Endothelial cell of umbilical vein (primary cell): ENCODE data around the gene COL4A2. TPM values are rescaled to one million over a fixed set of nuclear protein-coding genes. Genes with fewer than 3 reads are reported as not detected.

Source experiments
- BruUV-seq: library from RNA; stranded (reverse); fragments of 400-500 nt; replicated peaks from 2 replicates; lab custom pipeline; 2021; lab: Mats Ljungman, UMichigan
- CTCF ChIA-PET: fragments of 300-600, 350-600 bp; sonication (Branson Sonifier 250); formaldehyde crosslinking; loops from one replicate; lab custom pipeline; 2021; ENCODE audit warnings: antibody characterized with exemption, inconsistent platforms; lab: Charles Lee
- POLR2A ChIA-PET: fragments of 300-600, 350-600 bp; sonication (Branson Sonifier 250); formaldehyde crosslinking; loops from one replicate; lab custom pipeline; 2021; ENCODE audit warnings: antibody characterized with exemption, inconsistent platforms; lab: Charles Lee
- DNase-seq: peaks from one replicate; pipeline ENCODE4 v3.0.0-alpha.2; 2011; ENCODE audit warnings: low read depth, low spot score
- FAIRE-seq: peaks from 2 replicates; lab custom pipeline; 2011; peaks lifted over from hg19 to GRCh38; lab: Jason Lieb, UNC
- H2AFZ ChIP-seq: 2 replicates; pipeline ENCODE4 v1.6.0; 2012; ENCODE audit warnings: low read depth, low read length, control low read depth, inconsistent platforms
- H3K27ac ChIP-seq: 2 replicates; pipeline ENCODE4 v1.5.1; 2011; ENCODE audit warnings: low read depth, mild to moderate bottlenecking, control low read depth, low read length, moderate library complexity; ENCODE audit not compliant: insufficient read depth
- H3K27me3 ChIP-seq, 2 experiments: 2 replicates each; pipeline versions ENCODE4 v1.6.0 to v1.6.1; 2011; ENCODE audit warnings: low read length in 2 of 2, mixed read lengths in 1 of 2; ENCODE audit not compliant: control insufficient read depth in 2 of 2, insufficient read depth in 2 of 2
- H3K36me3 ChIP-seq, 2 experiments: 2 replicates in 1 of 2; 3 replicates in 1 of 2; pipeline ENCODE4 v1.5.1; 2011; ENCODE audit warnings: low read length in 2 of 2, mild to moderate bottlenecking in 1 of 2, moderate library complexity in 1 of 2; ENCODE audit not compliant: control insufficient read depth in 2 of 2, insufficient read depth in 2 of 2; ENCODE audit errors: extremely low read depth in 1 of 2
- H3K4me1 ChIP-seq: 3 replicates; pipeline ENCODE4 v1.5.1; 2011; ENCODE audit warnings: mild to moderate bottlenecking, low read length; ENCODE audit not compliant: control insufficient read depth, insufficient read depth; ENCODE audit errors: extremely low read depth
- H3K4me2 ChIP-seq: 2 replicates; pipeline ENCODE4 v1.6.1; 2011; ENCODE audit warnings: low read length, control low read depth, mixed read lengths; ENCODE audit not compliant: insufficient read depth
- H3K4me3 ChIP-seq, 3 experiments: fragments of 200-600 bp in 1 of 3; sonication (generic), shearing (Covaris generic) in 1 of 3; replicated peaks in 1 of 3; 2 replicates each; pipeline ENCODE4 v1.5.1; 2011 to 2016; ENCODE audit warnings: control low read depth in 3 of 3, low read length in 3 of 3, mild to moderate bottlenecking in 2 of 3, inconsistent platforms in 1 of 3, low read depth in 1 of 3, moderate library complexity in 1 of 3; ENCODE audit not compliant: insufficient read depth in 1 of 3
- H3K79me2 ChIP-seq: 2 replicates; pipeline ENCODE4 v1.6.0; 2012; ENCODE audit warnings: low read length, inconsistent platforms; ENCODE audit not compliant: control insufficient read depth, insufficient read depth
- H3K9ac ChIP-seq: replicated peaks from 2 replicates; pipeline ENCODE3; 2011; ENCODE audit warnings: low read length, control low read depth; ENCODE audit not compliant: insufficient read depth; ENCODE audit errors: extremely low read depth
- H3K9me1 ChIP-seq: replicated peaks from 3 replicates; pipeline ENCODE4 v1.6.0; 2011; ENCODE audit warnings: mild to moderate bottlenecking, low read length; ENCODE audit not compliant: control insufficient read depth, insufficient read depth; ENCODE audit errors: extremely low read depth
- H3K9me3 ChIP-seq: replicated peaks from 2 replicates; pipeline ENCODE4 v1.5.1; 2012; ENCODE audit warnings: low read length, inconsistent platforms; ENCODE audit not compliant: control insufficient read depth, insufficient read depth
- H4K20me1 ChIP-seq: replicated peaks from 2 replicates; pipeline ENCODE3; 2011; ENCODE audit warnings: mild to moderate bottlenecking, low read length; ENCODE audit not compliant: control insufficient read depth, insufficient read depth; ENCODE audit errors: extremely low read depth
- CTCF ChIP-seq, 2 donors: IDR thresholded peaks; 1 replicate in 1 of 2; 2 replicates in 1 of 2; pipeline ENCODE4 v1.5.1; 2011; ENCODE audit warnings: low read length in 2 of 2, mild to moderate bottlenecking in 2 of 2, moderate library complexity in 2 of 2, control low read depth in 1 of 2, inconsistent platforms in 1 of 2, low read depth in 1 of 2; ENCODE audit not compliant: insufficient read depth in 1 of 2; ENCODE audit errors: extremely low read depth in 1 of 2
- EZH2 ChIP-seq: IDR thresholded peaks from 2 replicates; pipeline ENCODE4 v1.6.1; 2012; ENCODE audit warnings: borderline replicate concordance, low read depth, mild to moderate bottlenecking, moderate library complexity, low read length, inconsistent platforms; ENCODE audit not compliant: severe bottlenecking
- FOS ChIP-seq: IDR thresholded peaks from 2 replicates; pipeline ENCODE4 v1.6.1; 2011; ENCODE audit warnings: mild to moderate bottlenecking, low read length, moderate library complexity, borderline replicate concordance; ENCODE audit not compliant: insufficient read depth
- GATA2 ChIP-seq: IDR thresholded peaks from 2 replicates; pipeline ENCODE4 v1.7.0; 2011; ENCODE audit warnings: low read depth, mild to moderate bottlenecking, moderate library complexity, mixed read lengths, low read length; ENCODE audit not compliant: insufficient read length, insufficient read depth
- JUN ChIP-seq: IDR thresholded peaks from 2 replicates; pipeline ENCODE4 v1.6.1; 2011; ENCODE audit warnings: borderline replicate concordance, low read depth; ENCODE audit not compliant: insufficient read length, insufficient read depth
- MAX ChIP-seq: IDR thresholded peaks from 2 replicates; pipeline ENCODE4 v1.6.1; 2011; ENCODE audit not compliant: insufficient read depth, insufficient read length
- MYC ChIP-seq: IDR thresholded peaks from one replicate; pipeline ENCODE4 v1.6.1; 2011; ENCODE audit warnings: mild to moderate bottlenecking, low read depth, low read length
- POLR2A ChIP-seq: IDR thresholded peaks from 2 replicates; pipeline ENCODE4 v1.6.1; 2012; ENCODE audit warnings: low read depth, mild to moderate bottlenecking, control low read depth, low read length
- POLR2AphosphoS5 ChIP-seq: IDR thresholded peaks from 2 replicates; pipeline ENCODE4 v1.6.1; 2012; ENCODE audit warnings: low read depth, mild to moderate bottlenecking, control low read depth, low read length, moderate library complexity; ENCODE audit not compliant: insufficient read depth
- dilution Hi-C: fragments of 300-500 bp; cut with MboI; formaldehyde crosslinking; loops from one replicate; pipeline ENCODE4 v1.15.0; 2019; ENCODE audit warnings: low sequenced_read_pairs; ENCODE audit not compliant: extremely low pct_ligation_motif_present
- intact Hi-C: fragments of 100-400 bp; cut with micrococcal nuclease; formaldehyde crosslinking; loops from one replicate; pipeline ENCODE4 v1.10.0; 2022
- polyA plus RNA-seq, 4 experiments: library from polyadenylated mRNA; depleted of rRNA in 3 of 4; stranded (reverse) in 3 of 4; unstranded in 1 of 4; fragments of >200 nt; gene quantifications; 2 replicates each; pipeline versions ENCODE4 v1.2.1 to v1.2.3, GENCODE V29; 2011 to 2012; ENCODE audit warnings: missing spikeins in 1 of 4
- total RNA-seq: library from RNA; stranded (reverse); gene quantifications from 2 replicates; pipeline ENCODE4 v1.2.3, GENCODE V29; 2021

COL4A2 gene
- total and polyA plus RNA-seq, 2 donors (not counting 3 experiments of a cell fraction or from before 2014, with no cell fraction given) = 792 to 940 TPM

- POLR2A ChIA-PET = interaction anchor here (0.8 to 1.1 kb wide), 4 partner anchors 12 to 407 kb away, joined by 3 to 4 read pairs (median 4); no protein-coding TSS in a partner anchor
Measured at GRCh38 chr13:110307767-110308655, 927 bp downstream of the COL4A2 start.

More at GRCh38 chr13:110307767-110308655, 927 bp downstream of the COL4A2 start:
- H3K9me1 ChIP-seq = no peaks in the 10 kb centered on the region
- H3K27ac ChIP-seq = peak overlapping the region; percentile 59
- H2AFZ ChIP-seq = no peak overlapping the region
- TF ChIP-seq GATA2 (no peak), POLR2AphosphoS5 (no peak), MAX (no peak), CTCF (IDR thresholded peaks at IDR 0.05; ENCODE audit: extremely low read depth in 1 of 2, insufficient read depth in 1 of 2, low read depth in 1 of 2, low read length in 2 of 2) (no peak), POLR2A (no peak), FOS (no peak), MYC (no peak), JUN (no peak), EZH2 (no peak)
- H3K4me3 ChIP-seq = peak overlapping the region; percentile 64 to 83 (median 71)
- no TSS peak for BruUV-seq
- intact Hi-C loops (loop anchor here (1.0 to 2.0 kb wide), 6 partner anchors 12 to 104 kb away; no protein-coding TSS in a partner anchor), dilution Hi-C loops (no loop called here)
- H3K36me3 ChIP-seq = peaks cover 2 to 11% of the 10 kb centered on the region in 2 experiments
- H3K4me1 ChIP-seq = peaks cover 63% of the 10 kb centered on the region
- H4K20me1 ChIP-seq = no peaks in the 10 kb centered on the region
- H3K27me3 ChIP-seq = no peaks in the 10 kb centered on the region
- peak; percentile 62 for DNase-seq
- H3K9ac ChIP-seq = peak overlapping the region; percentile 74
- H3K79me2 ChIP-seq = peaks cover 98% of the 10 kb centered on the region
- H3K4me2 ChIP-seq = peak overlapping the region; percentile 53
- FAIRE-seq = no peak
- CTCF ChIA-PET = interaction anchor here (0.7 to 5.0 kb wide), 13 partner anchors 9 to 136 kb away, joined by 3 to 43 read pairs (median 5); no protein-coding TSS in a partner anchor
- no peaks in the 10 kb centered on the region for H3K9me3 ChIP-seq
